NK-92 (cell line): Measurements from ENCODE around the gene NVL.
"Not testable (repeated sequence)": the region's sequence is repeated elsewhere in the genome, so short reads cannot be mapped to it uniquely, and the experiment has no call there.

Source experiments
- DNase-seq: peaks from one replicate; lab custom pipeline; 2025; ENCODE audit not compliant: unreplicated experiment; lab: John Stamatoyannopoulos, UW

NVL gene

GRCh38 chr1:224338150-224338838 is 8.3 kb upstream of the NVL start:
- DNase-seq: no peak

DNA sequence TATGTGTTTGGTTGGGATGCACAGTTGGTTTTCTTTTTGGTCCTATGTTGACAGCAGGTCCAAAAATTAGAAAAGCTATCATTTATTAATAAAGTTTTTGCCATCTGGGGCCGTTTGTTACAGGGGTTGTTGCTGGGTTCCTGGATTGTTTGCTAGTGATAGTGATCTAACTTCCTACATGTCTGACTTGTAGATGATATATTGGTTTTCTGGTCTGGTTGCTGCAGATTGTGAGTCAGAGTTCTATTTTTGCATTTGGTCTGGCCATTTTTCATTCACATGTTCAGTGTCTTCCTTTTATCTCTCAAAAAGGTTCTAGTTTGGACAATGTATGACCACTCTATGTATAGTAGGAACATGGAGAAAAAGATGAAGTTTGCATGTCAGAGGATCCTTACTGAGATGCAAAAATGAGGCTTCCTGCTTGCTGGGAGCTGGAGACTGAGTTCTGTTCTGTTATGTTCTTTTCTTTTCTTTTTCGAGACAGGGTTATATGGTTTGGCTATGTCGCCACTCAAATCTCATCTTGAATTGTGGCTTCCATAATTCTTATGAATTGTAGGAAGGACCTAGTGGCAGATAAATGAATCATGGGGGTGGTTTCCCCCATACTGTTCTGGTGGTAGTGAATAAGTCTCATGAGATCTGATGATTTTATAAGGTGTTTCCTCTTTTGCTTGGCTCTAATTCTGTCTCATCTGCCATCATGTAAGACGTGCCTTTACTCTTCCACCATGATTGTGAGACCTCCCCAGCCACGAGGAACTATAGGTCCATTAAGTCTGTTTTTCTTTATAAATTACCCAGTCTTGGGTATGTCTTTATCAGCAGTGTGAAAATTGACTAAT is 4.2 kb upstream of the NVL start:
- no peak for DNase-seq

GRCh38 chr1:224333309-224333926 is 3.4 kb upstream of the NVL start:
- DNase-seq: no peak

GRCh38 chr1:224331824-224332223 is 1.9 kb upstream of the NVL start:
- DNase-seq: no peak

GRCh38 chr1:224331326-224331725 is 1.4 kb upstream of the NVL start:
- DNase-seq: no peak

- DNase-seq: no peak
These were observed 509 bp downstream of the NVL start for GRCh38 chr1:224329484-224329841.

- no peak for DNase-seq
These were observed 1.3 kb downstream of the NVL start for GRCh38 chr1:224328644-224329043.

- DNase-seq: no peak
These were observed 4.0 kb downstream of the NVL start for GRCh38 chr1:224325959-224326358.

- no peak for DNase-seq
These were observed 8.3 kb downstream of the NVL start for GRCh38 chr1:224321706-224322105.

DNA sequence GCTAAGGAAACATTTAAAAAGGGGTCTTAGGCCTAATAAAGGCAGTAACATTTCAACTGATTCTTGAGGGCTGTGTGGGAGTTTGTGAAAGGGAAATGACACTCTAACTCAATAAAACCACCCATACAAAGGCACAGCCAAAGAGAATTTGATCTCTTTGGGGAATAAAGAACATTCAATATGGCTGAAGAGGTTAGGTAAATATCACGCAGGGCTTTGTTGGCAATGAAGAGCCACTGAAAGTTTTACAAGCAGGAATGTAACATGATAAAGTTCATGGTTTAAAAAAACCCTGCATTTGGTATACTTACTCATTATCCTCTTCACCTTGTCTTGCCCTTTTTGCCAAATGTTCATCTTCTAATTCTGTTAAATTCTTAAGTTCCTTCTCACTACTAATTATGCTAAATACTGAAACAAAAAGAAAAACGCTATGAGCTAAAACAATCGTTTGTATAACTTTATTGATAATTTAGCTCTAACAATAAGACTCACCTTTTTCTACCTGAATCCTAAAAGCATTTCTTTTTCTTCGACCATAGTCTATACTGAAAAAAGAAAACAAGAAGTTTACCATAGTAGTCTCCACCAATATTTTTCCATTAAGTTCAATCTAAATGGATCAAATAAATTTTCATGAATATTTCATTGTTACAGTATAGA is 12.5 kb downstream of the NVL start:
- DNase-seq: no peak

DNA sequence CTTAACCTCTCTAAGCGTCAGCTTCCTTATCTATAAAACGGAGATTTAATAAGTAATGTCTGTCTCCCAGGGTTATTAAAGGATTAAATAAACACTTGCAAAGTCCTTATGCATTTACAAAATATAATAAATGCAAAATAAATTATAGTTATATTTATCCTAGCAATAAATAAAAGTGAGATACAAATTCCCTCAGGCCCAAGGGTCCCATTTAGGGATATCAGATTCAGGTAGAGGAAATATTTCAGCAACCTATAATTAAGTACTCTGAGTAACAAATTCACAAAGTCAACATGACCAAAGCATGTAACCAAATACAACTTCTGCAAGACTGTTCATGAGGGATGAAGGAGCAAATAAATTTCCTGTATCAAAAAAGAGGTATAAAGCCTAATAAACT is 17.9 kb downstream of the NVL start:
- DNase-seq: no peak

DNA sequence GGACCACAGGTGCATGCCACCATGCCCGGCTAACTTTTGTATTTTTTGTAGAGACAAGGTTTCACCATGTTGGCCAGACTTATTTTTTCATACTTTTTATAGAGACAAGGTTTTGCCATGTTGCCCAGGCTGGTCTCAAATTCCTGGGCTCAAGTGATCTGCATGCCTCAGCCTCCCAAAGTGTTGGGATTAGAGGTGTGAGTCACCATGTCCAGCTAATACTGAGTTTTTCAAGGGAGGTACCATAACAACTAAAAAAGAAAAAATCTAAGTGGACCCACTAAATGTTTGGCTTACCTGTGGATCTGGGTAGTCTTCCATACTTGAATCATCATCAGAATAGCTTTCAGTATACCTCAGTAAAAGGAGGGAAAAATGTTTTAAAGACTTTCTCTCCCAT is 18.5 kb downstream of the NVL start:
- not testable (repeated sequence) for DNase-seq

- DNase-seq: no peak
These were observed 21.9 kb downstream of the NVL start for GRCh38 chr1:224308064-224308463.

DNA sequence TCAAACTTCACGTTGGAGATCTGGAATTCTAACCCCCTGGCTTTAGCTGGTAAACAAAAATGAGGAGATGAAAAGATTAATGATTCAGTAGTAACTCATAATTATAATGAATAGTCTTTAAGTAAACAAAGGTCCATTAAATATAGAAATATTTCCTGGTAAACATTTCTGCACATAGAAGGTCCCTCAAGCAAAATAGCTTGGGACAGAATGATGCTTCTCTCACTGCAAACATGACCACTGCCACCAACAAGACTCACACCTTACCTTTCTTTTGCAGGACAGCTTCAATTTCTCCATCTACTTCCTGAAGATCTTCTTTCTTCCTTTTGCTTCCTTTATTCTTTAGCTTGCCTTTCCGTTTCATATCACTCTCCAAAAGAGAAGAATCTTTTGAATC is 25.2 kb downstream of the NVL start:
- DNase-seq: no peak

GRCh38 chr1:224302947-224303346 is 27.0 kb downstream of the NVL start:
- DNase-seq: no peak

DNA sequence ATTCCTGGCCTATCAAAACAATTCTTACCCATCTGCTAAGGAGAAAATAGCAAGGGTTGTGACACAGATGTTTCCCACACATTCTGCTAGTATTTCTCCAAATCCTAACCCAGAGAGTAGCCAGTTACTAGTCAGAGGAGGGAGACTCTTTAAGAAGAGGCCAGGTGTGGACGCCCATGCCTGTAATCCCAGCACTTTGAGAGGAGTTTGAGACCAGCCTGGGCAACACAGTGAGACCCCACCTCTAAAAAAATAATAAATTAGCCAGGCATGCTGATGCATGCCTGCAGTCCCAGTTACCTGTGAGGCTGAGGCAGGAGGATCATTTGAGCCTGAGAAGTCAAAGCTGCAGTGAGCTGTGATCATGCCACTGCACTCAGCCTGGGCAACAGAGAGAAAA is 28.6 kb downstream of the NVL start:
- DNase-seq: no peak

DNA sequence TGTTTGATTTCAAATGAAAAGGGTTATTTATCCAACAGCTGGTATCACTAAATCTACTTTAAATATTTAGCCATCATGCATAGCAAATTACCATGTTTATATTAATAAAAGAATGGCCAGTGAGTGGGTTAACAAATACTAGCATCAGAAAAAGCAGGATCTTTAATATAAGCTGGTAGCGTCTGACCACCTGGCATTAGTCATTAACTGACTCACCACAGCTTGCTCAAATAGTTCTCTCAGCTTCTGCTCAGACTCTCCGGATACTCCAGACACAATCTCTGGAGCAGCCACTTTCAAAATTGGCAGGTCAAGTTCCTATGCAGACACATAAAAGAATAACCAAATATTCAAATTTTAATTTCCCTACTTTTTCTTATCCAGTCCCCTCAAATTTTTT is 29.6 kb downstream of the NVL start:
- no peak for DNase-seq

DNA sequence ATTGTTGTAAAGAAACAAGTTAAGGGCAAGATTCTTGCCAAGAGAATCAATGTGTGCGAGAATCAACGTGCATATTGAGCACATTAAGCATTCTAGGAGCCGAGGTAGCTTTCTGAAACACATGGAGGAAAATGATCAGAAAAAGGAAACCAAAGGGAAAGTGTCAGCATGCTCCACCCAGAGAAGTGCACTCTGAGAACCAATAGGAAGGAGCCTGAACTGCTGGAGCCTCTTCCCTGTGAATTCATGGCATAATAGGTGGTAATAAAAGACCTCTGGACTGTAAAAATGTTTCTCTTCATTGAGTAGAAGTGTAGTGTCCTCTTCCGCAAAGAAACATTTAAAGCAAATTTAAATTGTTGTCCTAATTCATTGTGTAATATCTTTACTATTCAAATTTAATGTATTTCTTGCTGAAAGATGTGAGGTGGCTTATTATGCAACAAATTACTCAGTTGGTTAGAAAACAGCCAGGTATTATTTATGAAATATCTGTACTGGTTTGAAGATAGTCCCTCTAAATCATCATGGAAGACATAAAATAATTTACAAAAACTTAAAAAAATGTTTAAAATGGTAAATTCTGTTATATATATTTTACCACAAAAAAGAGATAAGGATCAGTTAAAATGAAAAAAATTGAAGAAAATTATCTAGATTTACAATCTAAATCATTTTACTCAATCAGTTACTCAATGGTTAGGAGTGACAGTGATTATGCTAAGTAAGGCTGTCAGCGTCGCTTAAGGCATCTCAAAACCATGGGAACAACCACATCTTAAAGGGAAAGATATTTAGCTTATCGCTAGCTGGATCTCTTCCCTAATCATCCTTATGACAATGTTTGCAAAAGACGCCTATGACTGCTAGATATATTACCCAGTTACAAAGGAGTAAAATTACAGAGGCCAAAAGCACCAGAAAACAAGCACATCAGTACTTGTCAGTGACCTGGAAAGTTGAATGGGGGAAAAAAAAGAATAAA is 31.3 kb downstream of the NVL start:
- DNase-seq: no peak

GRCh38 chr1:224294775-224295174 is 35.2 kb downstream of the NVL start:
- DNase-seq: no peak

DNA sequence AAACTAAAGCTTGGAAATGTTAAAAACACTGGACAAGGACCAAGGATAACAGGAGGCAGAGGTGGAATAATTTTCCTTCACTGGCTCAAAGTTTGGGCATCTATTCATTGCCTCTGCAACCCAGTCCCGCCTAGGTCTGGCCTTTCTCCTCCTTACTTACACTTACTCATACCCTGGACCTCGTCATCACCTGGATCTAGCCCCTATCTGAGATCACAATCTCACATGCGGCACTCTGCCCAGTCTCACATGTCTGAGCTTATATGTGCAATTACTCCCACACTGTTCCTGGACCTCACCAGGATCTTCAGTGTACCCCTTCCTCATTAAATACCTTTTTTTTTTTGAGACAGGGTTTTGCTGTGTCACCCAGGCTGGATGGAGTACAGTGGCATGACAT is 37.6 kb downstream of the NVL start:
- DNase-seq: no peak

DNA sequence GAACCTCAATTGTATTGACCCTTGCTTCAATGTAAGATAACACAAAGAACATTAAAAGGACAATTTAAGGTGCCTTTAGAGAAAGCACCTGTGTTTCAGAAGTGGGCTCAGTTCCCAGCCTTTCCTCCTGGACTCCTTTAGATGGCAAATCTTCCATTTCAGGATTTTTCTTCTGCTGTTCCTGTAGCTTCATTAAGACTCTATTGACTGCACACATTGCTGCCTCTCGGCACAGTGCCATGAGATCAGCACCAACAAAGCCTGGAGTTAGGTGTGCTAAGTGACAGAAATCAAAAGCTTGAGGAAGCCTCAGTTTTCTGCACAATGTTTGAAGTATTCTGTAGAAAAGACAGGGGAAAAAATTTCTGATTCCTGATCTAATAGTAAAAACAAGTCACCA is 40.6 kb downstream of the NVL start:
- DNase-seq: no peak
